GM18499 (cell line): ENCODE data around the gene ZNF83.
"Not testable (repeated sequence)": the region's sequence is repeated elsewhere in the genome, so short reads cannot be mapped to it uniquely, and the experiment has no call there.

ENCODE experiments used
- ATAC-seq: cut with Tn5 transposase; IDR thresholded peaks from one replicate; pipeline ENCODE4 v1.9.1; 2021; ENCODE audit warnings: moderate number of reproducible peaks; ENCODE audit not compliant: insufficient read depth, unreplicated experiment

ZNF83 gene

DNA sequence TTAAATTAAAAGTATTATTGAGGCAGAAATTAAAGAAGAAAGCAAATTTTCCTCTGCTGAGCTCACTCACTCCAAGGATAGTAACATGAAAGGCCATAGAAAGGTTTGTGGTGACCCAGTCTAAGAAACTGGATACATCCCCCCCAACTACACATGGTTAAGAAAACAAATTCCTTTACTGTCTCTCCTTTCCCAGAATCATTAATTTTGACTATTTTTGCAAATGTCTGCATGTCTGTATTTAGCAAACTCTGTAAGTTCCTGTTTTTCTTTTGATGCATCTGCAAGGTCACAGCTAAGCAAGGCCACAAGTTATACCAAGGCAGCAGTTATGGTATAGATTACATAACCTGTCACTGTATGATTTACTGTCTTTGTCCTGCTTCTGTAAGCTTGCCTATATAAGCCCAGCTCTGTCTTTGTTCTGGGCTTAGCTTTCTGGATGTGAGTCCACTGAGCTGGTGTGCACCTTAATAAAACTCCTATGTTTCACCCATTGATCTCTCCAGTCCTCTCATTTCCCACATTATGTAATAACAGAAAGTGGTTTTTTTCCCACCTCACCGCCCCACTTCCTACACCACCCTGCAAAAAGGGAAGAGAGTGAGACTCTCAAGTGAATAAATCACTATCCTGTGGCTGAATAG lies 8.5 kb upstream of the ZNF83 start:
- ATAC-seq: no peak

GRCh38 chr19:52640916-52641315 lies 2.8 kb upstream of the ZNF83 start:
- ATAC-seq: no peak

DNA sequence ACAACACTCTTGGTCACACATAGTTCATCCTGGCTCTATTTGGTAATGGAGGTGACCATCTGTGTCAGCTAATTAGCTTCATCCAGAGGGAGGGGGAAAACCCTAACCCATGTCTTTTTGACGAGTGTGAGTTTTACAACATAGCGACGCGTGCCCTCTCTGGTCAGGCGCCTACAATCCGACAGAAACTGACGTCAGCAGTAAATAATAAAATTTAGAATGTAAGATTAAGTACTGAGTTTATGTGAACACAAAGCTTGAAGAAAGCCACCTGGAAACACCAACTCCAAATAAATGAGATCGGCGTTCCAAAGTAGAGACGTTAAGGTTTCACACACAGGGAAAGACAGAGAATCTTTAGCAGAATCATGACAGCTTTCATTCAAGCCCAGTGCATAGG lies 1.8 kb upstream of the ZNF83 start:
- no peak for ATAC-seq

DNA sequence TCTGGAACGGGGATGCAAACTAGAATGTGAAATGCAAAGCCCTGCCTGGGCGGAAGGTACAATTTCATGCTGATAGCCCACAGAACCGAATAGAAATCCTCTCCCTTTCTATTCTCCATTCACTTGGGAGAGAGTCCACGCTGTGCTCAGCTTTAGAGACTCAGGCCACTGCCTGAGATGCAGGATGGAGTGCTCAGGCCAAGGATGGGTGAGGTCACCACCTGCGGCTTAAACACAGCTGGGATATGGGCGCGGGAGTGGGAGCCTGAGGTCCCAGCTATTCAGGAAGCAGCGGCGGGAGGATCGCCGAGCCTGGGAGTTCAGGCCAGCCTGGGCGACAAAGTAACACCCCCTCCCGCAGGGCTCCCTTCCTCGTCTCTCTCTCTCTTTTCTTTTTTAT lies 446 bp upstream of the ZNF83 start:
- no peak for ATAC-seq

- ATAC-seq: no peak
Measured at GRCh38 chr19:52635786-52636570, 2.2 kb downstream of the ZNF83 start.

DNA sequence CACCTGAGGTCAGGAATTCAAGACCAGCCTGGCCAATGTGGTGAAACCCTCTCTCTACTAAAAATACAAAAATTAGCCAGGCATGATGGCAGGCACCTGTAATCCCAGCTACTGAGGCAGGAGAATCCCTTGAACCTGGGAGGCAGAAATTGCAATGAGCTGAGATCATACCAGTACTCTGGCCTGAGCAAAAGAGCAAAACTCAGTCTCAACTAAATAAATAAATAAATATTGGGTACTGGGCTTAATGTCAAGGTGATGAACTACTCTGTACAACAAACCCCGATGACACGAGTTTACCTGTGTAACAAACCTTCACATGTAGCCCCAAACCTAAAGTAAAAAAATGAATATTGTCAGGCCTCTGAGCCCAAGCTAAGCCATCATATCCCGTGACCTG lies 10.7 kb downstream of the ZNF83 start:
- ATAC-seq: not testable (repeated sequence)

GRCh38 chr19:52626915-52627314 lies 11.2 kb downstream of the ZNF83 start:
- no peak for ATAC-seq

GRCh38 chr19:52622261-52622660 lies 15.9 kb downstream of the ZNF83 start:
- ATAC-seq: no peak

- no peak for ATAC-seq
Measured at GRCh38 chr19:52621376-52621775, 16.8 kb downstream of the ZNF83 start.

GRCh38 chr19:52613299-52613906 lies 24.8 kb downstream of the ZNF83 start:
- no peak for ATAC-seq

GRCh38 chr19:52603558-52604207 lies 34.5 kb downstream of the ZNF83 start:
- no peak for ATAC-seq

- no peak for ATAC-seq
Measured at GRCh38 chr19:52602941-52603340, 35.2 kb downstream of the ZNF83 start.

GRCh38 chr19:52601974-52602366 lies 36.2 kb downstream of the ZNF83 start:
- ATAC-seq: not testable (repeated sequence)

DNA sequence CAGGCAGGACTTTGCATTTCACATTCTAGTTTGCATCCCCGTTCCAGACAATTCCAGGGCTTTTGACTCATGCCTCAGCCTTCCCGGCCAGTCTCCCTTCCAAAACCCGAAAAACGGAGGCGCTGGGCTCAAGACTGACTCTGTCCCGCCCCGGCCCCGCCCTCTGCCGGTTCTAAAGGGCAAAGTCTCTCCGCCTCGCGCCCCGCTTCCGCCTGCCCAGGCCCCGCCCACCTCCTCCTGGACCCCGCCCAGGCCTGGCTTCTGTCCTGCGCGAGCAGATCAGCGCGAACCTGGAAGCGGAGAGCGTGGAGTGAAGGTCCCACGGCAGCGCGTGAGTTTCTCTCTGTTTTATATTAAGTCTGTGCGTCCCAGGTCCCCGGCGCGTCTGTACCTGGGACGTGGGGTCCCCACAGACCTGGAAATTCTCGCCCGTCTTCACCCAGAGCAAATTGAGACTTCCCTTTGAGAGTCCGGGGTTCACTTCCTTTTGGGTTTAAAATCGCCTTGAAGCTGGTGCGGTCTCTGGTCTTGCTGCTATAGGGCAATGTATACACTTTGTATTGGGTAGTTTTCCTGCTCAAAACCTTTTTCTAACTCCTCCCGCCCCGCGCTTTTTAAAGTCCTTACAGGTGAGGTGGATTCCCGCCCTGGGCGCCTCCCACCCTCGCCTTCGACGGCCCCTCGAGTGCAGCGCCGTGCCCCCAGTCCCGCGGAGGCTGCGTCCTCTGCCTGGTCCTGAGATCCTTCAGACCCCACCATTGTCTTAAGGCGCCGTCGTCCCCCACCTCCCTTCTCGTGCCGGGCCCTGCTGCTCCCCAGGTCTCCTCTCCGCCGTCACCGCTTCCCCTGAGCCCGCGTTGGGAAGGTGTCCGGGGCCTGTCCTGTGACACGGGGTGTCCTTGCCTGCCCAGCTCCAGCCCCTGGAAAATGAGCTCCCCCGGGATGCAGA lies 36.9 kb downstream of the ZNF83 start:
- ATAC-seq: no peak

DNA sequence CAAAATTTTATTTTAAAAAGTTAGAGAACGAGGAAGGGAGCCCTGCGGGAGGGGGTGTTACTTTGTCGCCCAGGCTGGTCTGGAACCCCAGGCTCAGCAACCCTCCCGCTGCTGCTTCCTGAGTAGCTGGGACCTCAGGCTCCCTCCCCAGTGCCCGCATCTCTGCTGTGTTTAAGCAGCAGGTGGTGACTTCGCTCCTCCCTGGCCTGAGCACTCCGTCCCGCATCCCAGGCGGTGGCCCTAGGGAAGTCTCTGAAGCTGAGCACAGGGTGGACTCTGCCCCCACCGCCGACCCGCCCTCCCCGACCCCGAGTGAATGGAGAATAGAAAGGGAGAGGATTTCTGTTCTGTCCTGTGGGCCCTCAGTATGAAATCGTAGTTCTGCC lies 37.5 kb downstream of the ZNF83 start:
- no peak for ATAC-seq

DNA sequence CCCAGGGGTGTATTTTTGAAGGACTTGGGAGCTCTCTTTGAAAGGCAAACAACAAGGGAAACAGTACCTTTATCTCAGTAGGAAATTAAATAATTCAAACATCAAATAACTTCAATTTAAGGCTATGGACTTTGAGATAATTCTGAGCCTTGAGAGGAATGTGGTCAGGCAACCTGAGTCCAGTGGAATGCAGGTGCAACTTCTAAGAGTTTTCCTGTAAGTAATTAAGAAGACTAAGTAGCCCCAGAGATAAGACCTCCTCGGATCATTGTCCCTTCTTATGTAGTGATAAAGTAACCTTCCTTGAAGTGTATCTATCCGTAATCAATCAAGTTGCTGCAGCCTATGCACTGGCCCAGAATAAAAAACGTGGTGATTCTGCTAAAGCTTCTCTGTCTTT lies 38.9 kb downstream of the ZNF83 start:
- no peak for ATAC-seq

- ATAC-seq: not testable (repeated sequence)
Measured at GRCh38 chr19:52593441-52593840, 44.7 kb downstream of the ZNF83 start.

GRCh38 chr19:52592301-52592700 lies 45.9 kb downstream of the ZNF83 start:
- no peak for ATAC-seq

DNA sequence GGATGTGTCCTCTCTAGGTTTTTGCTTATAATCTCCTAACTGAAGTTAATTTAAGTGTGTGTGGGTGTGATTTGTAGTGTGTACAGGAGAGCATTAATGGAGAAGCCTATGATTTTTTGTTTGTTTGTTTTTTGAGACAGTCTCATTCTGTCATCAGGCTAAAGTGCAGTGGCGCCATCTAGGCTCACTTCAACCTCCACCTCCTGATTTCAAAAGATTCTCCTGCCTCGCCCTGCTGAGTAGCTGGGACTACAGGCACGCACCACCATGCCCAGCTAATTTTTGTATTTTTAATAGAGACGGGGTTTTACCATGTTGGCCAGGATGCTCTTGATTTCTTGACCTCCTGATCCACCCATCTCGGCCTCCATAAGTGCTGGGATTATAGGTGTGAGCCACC lies 47.4 kb downstream of the ZNF83 start:
- ATAC-seq: no peak

DNA sequence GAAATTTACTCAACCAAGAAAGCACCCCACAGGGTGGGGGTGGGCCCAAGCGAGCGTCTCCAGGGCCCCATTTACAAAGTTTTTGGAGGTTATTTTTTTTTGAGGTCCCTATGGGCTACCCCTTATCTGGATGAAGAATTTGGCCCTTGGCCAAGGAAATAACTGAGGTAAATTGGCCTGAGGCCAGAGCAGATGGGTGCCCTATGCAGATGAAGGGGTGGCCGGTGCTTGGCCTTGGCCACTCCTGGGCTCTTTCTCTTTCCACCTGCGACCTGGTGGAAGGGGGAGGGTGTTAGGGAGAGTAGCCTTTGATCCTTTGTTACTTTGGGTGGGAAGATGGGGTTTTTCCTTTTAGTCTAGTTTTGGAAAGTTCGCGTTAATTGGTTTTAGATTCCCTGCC lies 52.6 kb downstream of the ZNF83 start:
- no peak for ATAC-seq
